K562 (cell line): ENCODE results near the gene PRDM16. TPM values are rescaled to one million over a fixed set of nuclear protein-coding genes. Genes with fewer than 3 reads are reported as not detected.

Experiments used
- ATAC-seq: fragments of 200-7000 bp; cut with Tn5 transposase; 3 replicates; pipeline ENCODE4 v1.9.1; 2020; ENCODE audit warnings: moderate library complexity
- BruUV-seq: library from RNA; stranded (reverse); fragments of 400-500 nt; replicated peaks from 2 replicates; lab custom pipeline; 2021; lab: Mats Ljungman, UMichigan
- CTCF ChIA-PET: fragments of 300-600 bp; formaldehyde crosslinking; extraction: SDS; loops from one replicate; lab custom pipeline; 2021; ENCODE audit warnings: low intra/inter-chr PET ratio; lab: Yijun Ruan, JAX
- POLR2A ChIA-PET: fragments of 300-600, 350-650 bp; sonication (Branson Sonifier 250); formaldehyde crosslinking; extraction: SDS; loops from one replicate; lab custom pipeline; 2021; ENCODE audit warnings: antibody characterized with exemption, inconsistent platforms; lab: Yijun Ruan, JAX
- DNase-seq, 4 experiments: peaks; one replicate each; pipeline versions ENCODE4 v3.0.0 to v3.0.0-alpha.2; 2011 to 2018; ENCODE audit warnings: low spot score in 3 of 4, mixed read lengths in 3 of 4; ENCODE audit errors: extremely low read depth in 1 of 4
- FAIRE-seq: peaks from 2 replicates; lab custom pipeline; 2011; peaks lifted over from hg19 to GRCh38; lab: Jason Lieb, UNC
- H2AFZ ChIP-seq: 2 replicates; pipeline ENCODE4 v1.6.0; 2011; ENCODE audit warnings: low read depth, low read length, control low read depth, inconsistent platforms
- H3K27ac ChIP-seq: fragments of 200-600 bp; 3 replicates; pipeline ENCODE4 v1.8.0; 2011; ENCODE audit warnings: low read depth, mild to moderate bottlenecking, control low read depth, inconsistent platforms, low read length, moderate library complexity, mixed read lengths; ENCODE audit errors: extremely low read depth
- H3K27me3 ChIP-seq, 2 experiments: fragments of 300-600 bp in 1 of 2; 2 replicates in 1 of 2; 3 replicates in 1 of 2; pipeline versions ENCODE4 v1.6.0 to v1.8.0; 2011; ENCODE audit warnings: inconsistent platforms in 2 of 2, low read length in 2 of 2, mild to moderate bottlenecking in 1 of 2, mixed read lengths in 1 of 2, moderate library complexity in 1 of 2; ENCODE audit not compliant: control insufficient read depth in 2 of 2, insufficient read depth in 2 of 2
- H3K36me3 ChIP-seq: fragments of 300-600 bp; 3 replicates; pipeline ENCODE4 v1.8.0; 2011; ENCODE audit warnings: mild to moderate bottlenecking, low read length, inconsistent platforms; ENCODE audit not compliant: control insufficient read depth, insufficient read depth
- H3K4me1 ChIP-seq, 2 experiments: fragments of 200-600 bp in 1 of 2; replicated peaks in 1 of 2; 2 replicates in 1 of 2; 3 replicates in 1 of 2; pipeline versions ENCODE4 v1.5.1 to v1.8.0; 2011; ENCODE audit warnings: inconsistent platforms in 2 of 2, low read length in 2 of 2, mild to moderate bottlenecking in 1 of 2, mixed read lengths in 1 of 2, moderate library complexity in 1 of 2; ENCODE audit not compliant: control insufficient read depth in 2 of 2, insufficient read depth in 2 of 2
- H3K4me2 ChIP-seq: 2 replicates; pipeline ENCODE4 v1.6.1; 2011; ENCODE audit warnings: low read length, control low read depth, inconsistent platforms, mixed read lengths; ENCODE audit not compliant: insufficient read depth
- H3K4me3 ChIP-seq: fragments of 200-600 bp; sonication (generic), shearing (Covaris generic); 2 replicates; pipeline ENCODE4 v1.5.1; 2016; ENCODE audit warnings: control low read depth, inconsistent platforms
- H3K79me2 ChIP-seq: fragments of 200-600 bp; 3 replicates; pipeline ENCODE4 v1.8.0; 2011; ENCODE audit warnings: low read length, inconsistent platforms; ENCODE audit not compliant: control insufficient read depth, insufficient read depth
- H3K9ac ChIP-seq, 2 experiments: 2 replicates each; pipeline versions ENCODE4 v1.6.0 to v1.6.1; 2011; ENCODE audit warnings: low read depth in 2 of 2, low read length in 2 of 2, control low read depth in 1 of 2, inconsistent platforms in 1 of 2, mild to moderate bottlenecking in 1 of 2, mixed read lengths in 1 of 2; ENCODE audit not compliant: insufficient read depth in 1 of 2
- H3K9me1 ChIP-seq: one replicate; pipeline ENCODE4 v1.6.0; 2011; ENCODE audit warnings: inconsistent platforms, mild to moderate bottlenecking, low read length, moderate library complexity; ENCODE audit not compliant: control insufficient read depth, insufficient read depth
- H3K9me3 ChIP-seq: replicated peaks from 2 replicates; pipeline ENCODE4 v1.5.1; 2011; ENCODE audit warnings: low read depth, low read length, inconsistent platforms; ENCODE audit not compliant: control insufficient read depth, insufficient read depth
- H4K20me1 ChIP-seq: replicated peaks from 2 replicates; pipeline ENCODE4 v1.6.1; 2011; ENCODE audit warnings: low read length, inconsistent platforms, mixed read lengths; ENCODE audit not compliant: control insufficient read depth, insufficient read depth
- SPI1 ChIP-seq: IDR thresholded peaks from 2 replicates; pipeline ENCODE4 v1.6.1; 2011; ENCODE audit warnings: low read depth, low read length, control low read depth, borderline replicate concordance
- SUPT5H ChIP-seq: fragments of 450-650 bp; IDR thresholded peaks from 2 replicates; pipeline ENCODE4 v1.6.1; 2016
- WGBS: fragments of 100-300 bp; shearing (Covaris generic); methylation state at CpG from one replicate; pipeline ENCODE4 v1.1.6; 2016; ENCODE audit warnings: low coverage, mixed read lengths; ENCODE audit not compliant: insufficient coverage; ENCODE audit errors: missing lambda C conversion rate; 5-methylcytosine and 5-hydroxymethylcytosine counted together
- in situ Hi-C: fragments of 300-500 bp; cut with MboI; formaldehyde crosslinking; loops from 4 replicates; pipeline ENCODE4 v1.15.0; 2018; ENCODE audit warnings: inconsistent platforms, mixed read lengths
- intact Hi-C: fragments of 100-400 bp; cut with micrococcal nuclease; formaldehyde crosslinking; loops from 2 replicates; pipeline ENCODE4 v1.14.2; 2022
- polyA plus RNA-seq, 8 experiments: library from polyadenylated mRNA; depleted of rRNA in 4 of 8; stranded (reverse) in 5 of 8; unstranded in 3 of 8; fragments of >200 nt; fragmentation: Nextera tagmentation in 2 of 8; fragmentation: Illumina TruSeq in 1 of 8; extraction: Ambion mirVana in 2 of 8; extraction: Trizol in 1 of 8; gene quantifications; 2 replicates each; pipeline versions ENCODE4 v1.2.1 to v1.2.3, GENCODE V29; 2011 to 2014; ENCODE audit warnings: inconsistent platforms in 1 of 8, missing spikeins in 1 of 8
- total RNA-seq, 7 experiments: library from RNA; depleted of rRNA in 6 of 7; stranded (reverse); fragments of >200 nt in 6 of 7; fragmentation: Illumina TruSeq in 2 of 7; extraction: Trizol in 2 of 7; gene quantifications; 2 replicates each; pipeline versions ENCODE4 v1.2.1 to v1.2.3, GENCODE V29; 2011 to 2021; ENCODE audit warnings: low replicate concordance in 1 of 7
- TF ChIP-seq, protein P1 (sequence below): fragments of 150-350 bp; IDR thresholded peaks from 2 replicates; pipeline ENCODE4 v1.6.1; 2014; ENCODE audit warnings: low read depth, mild to moderate bottlenecking, low read length, borderline replicate concordance
- TF ChIP-seq, protein P2 (sequence below): sonication (generic); formaldehyde crosslinking; IDR thresholded peaks from 2 replicates; pipeline ENCODE4 v1.8.1; 2022; ENCODE audit warnings: missing genetic modification reagents
- TF ChIP-seq, protein P3 (sequence below): fragments of 250-450 bp; sonication (Bioruptor Pico); IDR thresholded peaks from 2 replicates; pipeline ENCODE4 v1.8.0; 2022; ENCODE audit warnings: inconsistent platforms, mild to moderate bottlenecking, moderate library complexity, borderline replicate concordance
- TF ChIP-seq, protein P4 (sequence below): fragments of 450-650 bp; IDR thresholded peaks from 2 replicates; pipeline ENCODE4 v1.6.1; 2016; ENCODE audit warnings: low read depth

The PRDM16 gene
- total and polyA plus RNA-seq, 9 of the 15 experiments (the other 6 are each of a cell fraction or from before 2014, with no cell fraction given) = 0.10 to 0.27 TPM; not detected in 7

DNA sequence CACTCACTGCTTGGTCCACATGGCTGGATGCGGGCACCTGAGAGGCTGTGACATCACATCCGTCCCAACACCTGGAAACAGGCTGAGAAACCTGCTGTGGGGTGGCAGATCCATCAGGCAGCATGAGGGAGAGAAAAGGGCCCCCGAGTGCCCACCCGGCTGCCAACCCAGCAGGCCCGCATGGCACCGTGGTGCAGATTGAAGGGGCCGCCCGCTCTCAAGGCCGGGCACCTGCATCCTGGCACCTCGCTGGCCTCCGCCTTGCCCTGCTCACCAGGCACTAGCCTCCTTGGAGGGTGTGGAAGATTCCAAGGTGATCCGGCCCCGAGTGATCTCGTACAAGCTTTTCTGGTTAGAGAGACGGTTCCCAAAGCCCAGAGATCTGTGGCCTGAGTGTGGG lies 110.5 kb downstream of the PRDM16 start:
- no peak overlapping the region for H2AFZ ChIP-seq
- H3K79me2 ChIP-seq = no peaks in the 10 kb centered on the region
- ATAC-seq (no peak), DNase-seq (no peak), FAIRE-seq (no peak)
- POLR2A ChIA-PET = interaction anchor here (0.6 to 0.7 kb wide), 2 partner anchors 12 to 28 kb away, joined by 3 read pairs; no protein-coding TSS in a partner anchor
- no peak overlapping the region for H3K9ac ChIP-seq
- 0 out of 2 replicates have a peak, but pooled peaks cover under 1% of the 10 kb centered on the region for H4K20me1 ChIP-seq
- no peak overlapping the region for H3K4me3 ChIP-seq
- H3K27ac ChIP-seq = no peak overlapping the region
- H3K9me3 ChIP-seq = peaks cover 13% of the 10 kb centered on the region
- BruUV-seq = no TSS peak
- no peak overlapping the region for H3K4me2 ChIP-seq
- no peaks in the 10 kb centered on the region for H3K4me1 ChIP-seq
- H3K9me1 ChIP-seq = no peaks in the 10 kb centered on the region
- WGBS = 5% methylated on average over 14 of the region's 15 CpGs
- CTCF ChIA-PET = no interaction called here
- in situ Hi-C loops (no loop called here), intact Hi-C loops (no loop called here)
- H3K27me3 ChIP-seq = peaks cover 2 to 22% of the 10 kb centered on the region in 2 experiments; a peak in 2 of 5 replicates
- H3K36me3 ChIP-seq = no peaks in the 10 kb centered on the region
- TF ChIP-seq SPI1 = no peak
- TF ChIP-seq SUPT5H = no peak
- TF ChIP-seq, protein P1, sequence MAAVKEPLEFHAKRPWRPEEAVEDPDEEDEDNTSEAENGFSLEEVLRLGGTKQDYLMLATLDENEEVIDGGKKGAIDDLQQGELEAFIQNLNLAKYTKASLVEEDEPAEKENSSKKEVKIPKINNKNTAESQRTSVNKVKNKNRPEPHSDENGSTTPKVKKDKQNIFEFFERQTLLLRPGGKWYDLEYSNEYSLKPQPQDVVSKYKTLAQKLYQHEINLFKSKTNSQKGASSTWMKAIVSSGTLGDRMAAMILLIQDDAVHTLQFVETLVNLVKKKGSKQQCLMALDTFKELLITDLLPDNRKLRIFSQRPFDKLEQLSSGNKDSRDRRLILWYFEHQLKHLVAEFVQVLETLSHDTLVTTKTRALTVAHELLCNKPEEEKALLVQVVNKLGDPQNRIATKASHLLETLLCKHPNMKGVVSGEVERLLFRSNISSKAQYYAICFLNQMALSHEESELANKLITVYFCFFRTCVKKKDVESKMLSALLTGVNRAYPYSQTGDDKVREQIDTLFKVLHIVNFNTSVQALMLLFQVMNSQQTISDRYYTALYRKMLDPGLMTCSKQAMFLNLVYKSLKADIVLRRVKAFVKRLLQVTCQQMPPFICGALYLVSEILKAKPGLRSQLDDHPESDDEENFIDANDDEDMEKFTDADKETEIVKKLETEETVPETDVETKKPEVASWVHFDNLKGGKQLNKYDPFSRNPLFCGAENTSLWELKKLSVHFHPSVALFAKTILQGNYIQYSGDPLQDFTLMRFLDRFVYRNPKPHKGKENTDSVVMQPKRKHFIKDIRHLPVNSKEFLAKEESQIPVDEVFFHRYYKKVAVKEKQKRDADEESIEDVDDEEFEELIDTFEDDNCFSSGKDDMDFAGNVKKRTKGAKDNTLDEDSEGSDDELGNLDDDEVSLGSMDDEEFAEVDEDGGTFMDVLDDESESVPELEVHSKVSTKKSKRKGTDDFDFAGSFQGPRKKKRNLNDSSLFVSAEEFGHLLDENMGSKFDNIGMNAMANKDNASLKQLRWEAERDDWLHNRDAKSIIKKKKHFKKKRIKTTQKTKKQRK = no peak
- TF ChIP-seq, protein P2, sequence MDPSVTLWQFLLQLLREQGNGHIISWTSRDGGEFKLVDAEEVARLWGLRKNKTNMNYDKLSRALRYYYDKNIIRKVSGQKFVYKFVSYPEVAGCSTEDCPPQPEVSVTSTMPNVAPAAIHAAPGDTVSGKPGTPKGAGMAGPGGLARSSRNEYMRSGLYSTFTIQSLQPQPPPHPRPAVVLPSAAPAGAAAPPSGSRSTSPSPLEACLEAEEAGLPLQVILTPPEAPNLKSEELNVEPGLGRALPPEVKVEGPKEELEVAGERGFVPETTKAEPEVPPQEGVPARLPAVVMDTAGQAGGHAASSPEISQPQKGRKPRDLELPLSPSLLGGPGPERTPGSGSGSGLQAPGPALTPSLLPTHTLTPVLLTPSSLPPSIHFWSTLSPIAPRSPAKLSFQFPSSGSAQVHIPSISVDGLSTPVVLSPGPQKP (CRISPR knock-in tag) = no peak
- TF ChIP-seq, protein P3, sequence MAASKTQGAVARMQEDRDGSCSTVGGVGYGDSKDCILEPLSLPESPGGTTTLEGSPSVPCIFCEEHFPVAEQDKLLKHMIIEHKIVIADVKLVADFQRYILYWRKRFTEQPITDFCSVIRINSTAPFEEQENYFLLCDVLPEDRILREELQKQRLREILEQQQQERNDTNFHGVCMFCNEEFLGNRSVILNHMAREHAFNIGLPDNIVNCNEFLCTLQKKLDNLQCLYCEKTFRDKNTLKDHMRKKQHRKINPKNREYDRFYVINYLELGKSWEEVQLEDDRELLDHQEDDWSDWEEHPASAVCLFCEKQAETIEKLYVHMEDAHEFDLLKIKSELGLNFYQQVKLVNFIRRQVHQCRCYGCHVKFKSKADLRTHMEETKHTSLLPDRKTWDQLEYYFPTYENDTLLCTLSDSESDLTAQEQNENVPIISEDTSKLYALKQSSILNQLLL (CRISPR knock-in tag) = no peak
- TF ChIP-seq, protein P4, sequence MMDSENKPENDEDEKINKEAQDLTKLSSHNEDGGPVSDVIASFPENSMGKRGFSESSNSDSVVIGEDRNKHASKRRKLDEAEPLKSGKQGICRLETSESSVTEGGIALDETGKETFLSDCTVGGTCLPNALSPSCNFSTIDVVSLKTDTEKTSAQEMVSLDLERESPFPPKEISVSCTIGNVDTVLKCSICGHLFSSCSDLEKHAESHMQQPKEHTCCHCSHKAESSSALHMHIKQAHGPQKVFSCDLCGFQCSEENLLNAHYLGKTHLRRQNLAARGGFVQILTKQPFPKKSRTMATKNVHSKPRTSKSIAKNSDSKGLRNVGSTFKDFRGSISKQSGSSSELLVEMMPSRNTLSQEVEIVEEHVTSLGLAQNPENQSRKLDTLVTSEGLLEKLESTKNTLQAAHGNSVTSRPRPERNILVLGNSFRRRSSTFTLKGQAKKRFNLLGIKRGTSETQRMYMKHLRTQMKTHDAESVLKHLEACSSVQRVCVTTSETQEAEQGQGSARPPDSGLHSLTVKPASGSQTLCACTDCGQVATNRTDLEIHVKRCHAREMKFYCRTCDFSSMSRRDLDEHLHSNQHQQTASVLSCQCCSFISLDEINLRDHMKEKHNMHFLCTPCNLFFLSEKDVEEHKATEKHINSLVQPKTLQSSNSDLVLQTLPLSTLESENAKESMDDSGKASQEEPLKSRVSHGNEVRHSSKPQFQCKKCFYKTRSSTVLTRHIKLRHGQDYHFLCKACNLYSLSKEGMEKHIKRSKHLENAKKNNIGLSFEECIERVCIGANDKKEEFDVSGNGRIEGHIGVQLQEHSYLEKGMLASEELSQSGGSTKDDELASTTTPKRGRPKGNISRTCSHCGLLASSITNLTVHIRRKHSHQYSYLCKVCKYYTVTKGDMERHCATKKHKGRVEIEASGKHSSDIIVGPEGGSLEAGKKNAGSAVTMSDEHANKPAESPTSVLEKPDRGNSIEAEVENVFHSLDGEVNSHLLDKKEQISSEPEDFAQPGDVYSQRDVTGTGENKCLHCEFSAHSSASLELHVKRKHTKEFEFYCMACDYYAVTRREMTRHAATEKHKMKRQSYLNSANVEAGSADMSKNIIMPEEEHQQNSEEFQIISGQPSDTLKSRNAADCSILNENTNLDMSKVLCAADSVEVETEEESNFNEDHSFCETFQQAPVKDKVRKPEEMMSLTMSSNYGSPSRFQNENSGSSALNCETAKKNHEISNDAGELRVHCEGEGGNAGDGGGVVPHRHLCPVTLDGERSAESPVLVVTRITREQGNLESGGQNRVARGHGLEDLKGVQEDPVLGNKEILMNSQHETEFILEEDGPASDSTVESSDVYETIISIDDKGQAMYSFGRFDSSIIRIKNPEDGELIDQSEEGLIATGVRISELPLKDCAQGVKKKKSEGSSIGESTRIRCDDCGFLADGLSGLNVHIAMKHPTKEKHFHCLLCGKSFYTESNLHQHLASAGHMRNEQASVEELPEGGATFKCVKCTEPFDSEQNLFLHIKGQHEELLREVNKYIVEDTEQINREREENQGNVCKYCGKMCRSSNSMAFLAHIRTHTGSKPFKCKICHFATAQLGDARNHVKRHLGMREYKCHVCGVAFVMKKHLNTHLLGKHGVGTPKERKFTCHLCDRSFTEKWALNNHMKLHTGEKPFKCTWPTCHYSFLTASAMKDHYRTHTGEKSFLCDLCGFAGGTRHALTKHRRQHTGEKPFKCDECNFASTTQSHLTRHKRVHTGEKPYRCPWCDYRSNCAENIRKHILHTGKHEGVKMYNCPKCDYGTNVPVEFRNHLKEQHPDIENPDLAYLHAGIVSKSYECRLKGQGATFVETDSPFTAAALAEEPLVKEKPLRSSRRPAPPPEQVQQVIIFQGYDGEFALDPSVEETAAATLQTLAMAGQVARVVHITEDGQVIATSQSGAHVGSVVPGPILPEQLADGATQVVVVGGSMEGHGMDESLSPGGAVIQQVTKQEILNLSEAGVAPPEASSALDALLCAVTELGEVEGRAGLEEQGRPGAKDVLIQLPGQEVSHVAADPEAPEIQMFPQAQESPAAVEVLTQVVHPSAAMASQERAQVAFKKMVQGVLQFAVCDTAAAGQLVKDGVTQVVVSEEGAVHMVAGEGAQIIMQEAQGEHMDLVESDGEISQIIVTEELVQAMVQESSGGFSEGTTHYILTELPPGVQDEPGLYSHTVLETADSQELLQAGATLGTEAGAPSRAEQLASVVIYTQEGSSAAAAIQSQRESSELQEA = no peak
